ENCODE measurements around the gene GOLGA6L7. TPM values are rescaled to one million over a fixed set of nuclear protein-coding genes. Genes with fewer than 3 reads are reported as not detected.
A peak's percentile ranks its signal among the peaks of the same experiment; 100 is the strongest.

Gene GOLGA6L7
- total and polyA plus RNA-seq, 2 of the 4 experiments (the other 2 are of a cell fraction), result not detected

GRCh38 chr15:28888900-28889299 is 40.5 kb upstream of the GOLGA6L7 start:
- H2AK9ac ChIP-seq (replicated peaks; ENCODE audit: low read depth, low read length, poor library complexity), result no peak overlapping the region
- ATAC-seq (ENCODE audit: low read depth) (no peak), DNase-seq (no peak)
- no peak overlapping the region for H3K23ac ChIP-seq (ENCODE audit: low read depth, low read length)
- TF ChIP-seq MAZ (IDR thresholded peaks at IDR 0.05; ENCODE audit: borderline replicate concordance, low read depth, low read length) (no peak), RAD21 (IDR thresholded peaks at IDR 0.05; ENCODE audit: low read length) (no peak), RCOR1 (IDR thresholded peaks at IDR 0.05; ENCODE audit: insufficient replicate concordance, low read length) (no peak), CEBPB (IDR thresholded peaks at IDR 0.05; ENCODE audit: low read depth, low read length) (no peak), NFE2L2 (IDR thresholded peaks at IDR 0.05; ENCODE audit: low read depth, low read length) (no peak), MXI1 (IDR thresholded peaks at IDR 0.05; ENCODE audit: borderline replicate concordance, low read depth, low read length) (no peak), SMC3 (IDR thresholded peaks at IDR 0.05; ENCODE audit: low read depth, low read length) (no peak), FOS (IDR thresholded peaks at IDR 0.05; ENCODE audit: low read depth, low read length) (no peak), BHLHE40 (IDR thresholded peaks at IDR 0.05; ENCODE audit: low read depth, low read length) (no peak), MAFK (IDR thresholded peaks at IDR 0.05; ENCODE audit: low read depth, low read length) (no peak), POLR2A (IDR thresholded peaks at IDR 0.05; ENCODE audit: low read depth, low read length) (no peak), RFX5 (IDR thresholded peaks at IDR 0.05; ENCODE audit: low read depth, low read length) (no peak), CHD1 (IDR thresholded peaks at IDR 0.05; ENCODE audit: low read depth, low read length) (no peak)
- TF ChIP-seq, protein P1, sequence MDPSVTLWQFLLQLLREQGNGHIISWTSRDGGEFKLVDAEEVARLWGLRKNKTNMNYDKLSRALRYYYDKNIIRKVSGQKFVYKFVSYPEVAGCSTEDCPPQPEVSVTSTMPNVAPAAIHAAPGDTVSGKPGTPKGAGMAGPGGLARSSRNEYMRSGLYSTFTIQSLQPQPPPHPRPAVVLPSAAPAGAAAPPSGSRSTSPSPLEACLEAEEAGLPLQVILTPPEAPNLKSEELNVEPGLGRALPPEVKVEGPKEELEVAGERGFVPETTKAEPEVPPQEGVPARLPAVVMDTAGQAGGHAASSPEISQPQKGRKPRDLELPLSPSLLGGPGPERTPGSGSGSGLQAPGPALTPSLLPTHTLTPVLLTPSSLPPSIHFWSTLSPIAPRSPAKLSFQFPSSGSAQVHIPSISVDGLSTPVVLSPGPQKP (IDR thresholded peaks at IDR 0.05; ENCODE audit: borderline replicate concordance, low read depth, low read length), result no peak
- TF ChIP-seq, protein P2, sequence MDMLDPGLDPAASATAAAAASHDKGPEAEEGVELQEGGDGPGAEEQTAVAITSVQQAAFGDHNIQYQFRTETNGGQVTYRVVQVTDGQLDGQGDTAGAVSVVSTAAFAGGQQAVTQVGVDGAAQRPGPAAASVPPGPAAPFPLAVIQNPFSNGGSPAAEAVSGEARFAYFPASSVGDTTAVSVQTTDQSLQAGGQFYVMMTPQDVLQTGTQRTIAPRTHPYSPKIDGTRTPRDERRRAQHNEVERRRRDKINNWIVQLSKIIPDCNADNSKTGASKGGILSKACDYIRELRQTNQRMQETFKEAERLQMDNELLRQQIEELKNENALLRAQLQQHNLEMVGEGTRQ (IDR thresholded peaks at IDR 0.05; ENCODE audit: low read depth, low read length), result no peak
- TF ChIP-seq, protein P3, sequence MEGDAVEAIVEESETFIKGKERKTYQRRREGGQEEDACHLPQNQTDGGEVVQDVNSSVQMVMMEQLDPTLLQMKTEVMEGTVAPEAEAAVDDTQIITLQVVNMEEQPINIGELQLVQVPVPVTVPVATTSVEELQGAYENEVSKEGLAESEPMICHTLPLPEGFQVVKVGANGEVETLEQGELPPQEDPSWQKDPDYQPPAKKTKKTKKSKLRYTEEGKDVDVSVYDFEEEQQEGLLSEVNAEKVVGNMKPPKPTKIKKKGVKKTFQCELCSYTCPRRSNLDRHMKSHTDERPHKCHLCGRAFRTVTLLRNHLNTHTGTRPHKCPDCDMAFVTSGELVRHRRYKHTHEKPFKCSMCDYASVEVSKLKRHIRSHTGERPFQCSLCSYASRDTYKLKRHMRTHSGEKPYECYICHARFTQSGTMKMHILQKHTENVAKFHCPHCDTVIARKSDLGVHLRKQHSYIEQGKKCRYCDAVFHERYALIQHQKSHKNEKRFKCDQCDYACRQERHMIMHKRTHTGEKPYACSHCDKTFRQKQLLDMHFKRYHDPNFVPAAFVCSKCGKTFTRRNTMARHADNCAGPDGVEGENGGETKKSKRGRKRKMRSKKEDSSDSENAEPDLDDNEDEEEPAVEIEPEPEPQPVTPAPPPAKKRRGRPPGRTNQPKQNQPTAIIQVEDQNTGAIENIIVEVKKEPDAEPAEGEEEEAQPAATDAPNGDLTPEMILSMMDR (conservative IDR thresholded peaks at IDR 0.05; ENCODE audit: low read depth, low read length), result no peak
- intact Hi-C loops (cut with micrococcal nuclease), result no loop called here
- H3K27me3 ChIP-seq (ENCODE audit: control insufficient read depth, insufficient read depth, low read length), result no peaks in the 10 kb centered on the region
- H3K14ac ChIP-seq (replicated peaks; ENCODE audit: low read depth, low read length), result no peak overlapping the region
- H4K8ac ChIP-seq (ENCODE audit: low read depth in 2 of 2, low read length in 2 of 2), result no peak overlapping the region
- H3K4me2 ChIP-seq (ENCODE audit: low read depth, low read length), result no peak overlapping the region
- H3K79me1 ChIP-seq (ENCODE audit: low read depth in 1 of 2, low read length in 2 of 2), result peaks cover 16 to 70% of the 10 kb centered on the region in 2 experiments
- no peak overlapping the region for H4K5ac ChIP-seq (ENCODE audit: low read depth, low read length)
- CTCF ChIA-PET, result no interaction called here
- H3K9ac ChIP-seq (ENCODE audit: low read depth, low read length), result no peak overlapping the region
- no peak overlapping the region for H2BK120ac ChIP-seq (ENCODE audit: low read depth, low read length)
- no peak overlapping the region for H3K4ac ChIP-seq (ENCODE audit: low read depth, low read length)
- no peak overlapping the region for H3K27ac ChIP-seq (ENCODE audit: insufficient read depth, low read length)
- H4K91ac ChIP-seq (ENCODE audit: insufficient read depth, low read depth, low read length), result no peak overlapping the region
- BruUV-seq (replicated peaks), result no TSS peak
- H3K36me3 ChIP-seq (ENCODE audit: control insufficient read depth, insufficient read depth, low read length), result no peaks in the 10 kb centered on the region
- no peak overlapping the region for H2BK15ac ChIP-seq (ENCODE audit: low read depth, low read length)
- peaks cover 17% of the 10 kb centered on the region for H3K4me1 ChIP-seq (ENCODE audit: control insufficient read depth, insufficient read depth, low read length)
- in situ Hi-C loops (cut with MboI; ENCODE audit: low sequenced_read_pairs), result loop anchor here (10.0 kb wide), 1 partner anchor 86 kb away; no protein-coding TSS in a partner anchor
- H2AFZ ChIP-seq (replicated peaks; ENCODE audit: low read length, poor library complexity), result no peak overlapping the region
- dilution Hi-C loops (cut with HindIII; ENCODE audit: low sequenced_read_pairs, unreplicated experiment), result no loop called here
- H2AK5ac ChIP-seq (ENCODE audit: low read depth, low read length), result peak overlapping the region; percentile 51; the same call in 1 of the 2 replicates
- H3K56ac ChIP-seq (ENCODE audit: extremely low read depth, insufficient read depth, low read length), result no peak overlapping the region
- H4K20me1 ChIP-seq (ENCODE audit: insufficient read depth, low read length), result peaks cover 25% of the 10 kb centered on the region; the same call in 1 of the 2 replicates
- no peak overlapping the region for H2BK5ac ChIP-seq (ENCODE audit: low read depth, low read length, poor library complexity, severe bottlenecking)
- H3K9me1 ChIP-seq (ENCODE audit: insufficient read depth, low read length), result peaks cover 18% of the 10 kb centered on the region
- no peaks in the 10 kb centered on the region for H3K9me3 ChIP-seq (ENCODE audit: control insufficient read depth, insufficient read depth, low read length)
- no peak overlapping the region for H3K4me3 ChIP-seq (ENCODE audit: insufficient read depth, low read depth, low read length)
- H2BK20ac ChIP-seq (ENCODE audit: low read depth, low read length), result no peak overlapping the region
- H3K18ac ChIP-seq (ENCODE audit: low read depth, low read length), result no peak overlapping the region
- POLR2A ChIA-PET (ENCODE audit: unreplicated experiment), result no interaction called here
- no CpG with 5 or more reads among the region's 10 CpGs for WGBS, 2 experiments (ENCODE audit: extremely low coverage in 2 of 2, insufficient read length in 1 of 2)

All from IMR-90 (cell line).